Muscle layer of colon (tissue), 2 donors: ENCODE results near the gene LEMD2.
A peak's percentile ranks its signal among the peaks of the same experiment; 100 is the strongest.

ENCODE experiments used
- H3K27ac ChIP-seq: one replicate; pipeline ENCODE4 v1.7.0; 2013; ENCODE audit warnings: low read depth, mild to moderate bottlenecking, low read length, moderate library complexity
- H3K27me3 ChIP-seq, 2 donors: one replicate each; pipeline ENCODE4 v1.7.0; 2013; ENCODE audit warnings: low read length in 2 of 2, mild to moderate bottlenecking in 2 of 2; ENCODE audit not compliant: insufficient read depth in 2 of 2, control insufficient read depth in 1 of 2
- H3K36me3 ChIP-seq: one replicate; pipeline ENCODE4 v1.7.0; 2013; ENCODE audit warnings: mild to moderate bottlenecking, low read length; ENCODE audit not compliant: insufficient read depth
- H3K4me1 ChIP-seq: one replicate; pipeline ENCODE4 v1.7.0; 2013; ENCODE audit warnings: mild to moderate bottlenecking, low read length; ENCODE audit not compliant: insufficient read depth
- H3K4me3 ChIP-seq, 2 donors: one replicate each; pipeline ENCODE4 v1.7.0; 2013; ENCODE audit warnings: low read length in 2 of 2, low read depth in 1 of 2, mild to moderate bottlenecking in 1 of 2, moderate library complexity in 1 of 2
- H3K9ac ChIP-seq: one replicate; pipeline ENCODE4 v1.7.0; 2013; ENCODE audit warnings: low read length
- H3K9me3 ChIP-seq: one replicate; pipeline ENCODE4 v1.7.0; 2013; ENCODE audit warnings: mild to moderate bottlenecking, low read length
- donor health status: abdominal sarcoma.
- donor health status: Adenocarcinoma of cecum.

The LEMD2 gene

GRCh38 chr6:33787954-33788693, 806 bp downstream of the LEMD2 start:
- Histone ChIP-seq H3K27me3 (no peaks in the 10 kb centered on the region), H3K36me3 (peaks cover 26% of the 10 kb centered on the region), H3K27ac (peak overlapping the region; percentile 94), H3K9me3 (no peaks in the 10 kb centered on the region), H3K9ac (peak overlapping the region; percentile 89), H3K4me3 (peak overlapping the region; percentile 60 to 88), H3K4me1 (peaks cover 39% of the 10 kb centered on the region)

- H3K36me3 ChIP-seq, result peaks cover 33% of the 10 kb centered on the region
- H3K27ac ChIP-seq, result peak overlapping the region; percentile 94
- H3K27me3 ChIP-seq, result no peaks in the 10 kb centered on the region
- H3K9me3 ChIP-seq, result no peaks in the 10 kb centered on the region
- peak overlapping the region; percentile 89 for H3K9ac ChIP-seq
- peaks cover 39% of the 10 kb centered on the region for H3K4me1 ChIP-seq
- peak overlapping the region; percentile 60 to 88 for H3K4me3 ChIP-seq
Measured at GRCh38 chr6:33787346-33787953, 1.5 kb downstream of the LEMD2 start.

- H3K9me3 ChIP-seq, result no peaks in the 10 kb centered on the region
- peaks cover 40% of the 10 kb centered on the region for H3K36me3 ChIP-seq
- peaks cover 39% of the 10 kb centered on the region for H3K4me1 ChIP-seq
- H3K4me3 ChIP-seq, result no peak overlapping the region
- no peak overlapping the region for H3K27ac ChIP-seq
- no peaks in the 10 kb centered on the region for H3K27me3 ChIP-seq
- H3K9ac ChIP-seq, result peak overlapping the region; percentile 89
Measured at GRCh38 chr6:33786736-33787135, 2.2 kb downstream of the LEMD2 start.

- no peaks in the 10 kb centered on the region for H3K9me3 ChIP-seq
- H3K27me3 ChIP-seq, result no peaks in the 10 kb centered on the region
- H3K36me3 ChIP-seq, result peaks cover 45% of the 10 kb centered on the region
- no peak overlapping the region for H3K4me3 ChIP-seq
- H3K4me1 ChIP-seq, result peaks cover 39% of the 10 kb centered on the region
- peak overlapping the region; percentile 89 for H3K9ac ChIP-seq
- peak overlapping the region; percentile 17 for H3K27ac ChIP-seq
Measured at GRCh38 chr6:33785778-33786177, 3.2 kb downstream of the LEMD2 start.

- Histone ChIP-seq H3K9me3 (no peaks in the 10 kb centered on the region), H3K4me3 (no peak overlapping the region), H3K27me3 (no peaks in the 10 kb centered on the region), H3K4me1 (peaks cover 39% of the 10 kb centered on the region), H3K27ac (no peak overlapping the region), H3K36me3 (peaks cover 55% of the 10 kb centered on the region), H3K9ac (no peak overlapping the region)
Measured at GRCh38 chr6:33784787-33785186, 4.1 kb downstream of the LEMD2 start.

GRCh38 chr6:33783781-33784520, 5.0 kb downstream of the LEMD2 start:
- Histone ChIP-seq H3K27me3 (no peaks in the 10 kb centered on the region), H3K4me1 (peaks cover 34% of the 10 kb centered on the region), H3K36me3 (peaks cover 64% of the 10 kb centered on the region), H3K9ac (no peak overlapping the region), H3K9me3 (no peaks in the 10 kb centered on the region), H3K27ac (no peak overlapping the region), H3K4me3 (no peak overlapping the region)

- peaks cover 29% of the 10 kb centered on the region for H3K4me1 ChIP-seq
- no peaks in the 10 kb centered on the region for H3K9me3 ChIP-seq
- no peaks in the 10 kb centered on the region for H3K27me3 ChIP-seq
- H3K9ac ChIP-seq, result no peak overlapping the region
- no peak overlapping the region for H3K4me3 ChIP-seq
- peaks cover 78% of the 10 kb centered on the region for H3K36me3 ChIP-seq
- H3K27ac ChIP-seq, result no peak overlapping the region
Measured at GRCh38 chr6:33782561-33782960, 6.4 kb downstream of the LEMD2 start.

GRCh38 chr6:33781131-33781975, 7.6 kb downstream of the LEMD2 start:
- H3K27ac ChIP-seq, result no peak overlapping the region
- no peaks in the 10 kb centered on the region for H3K9me3 ChIP-seq
- H3K27me3 ChIP-seq, result no peaks in the 10 kb centered on the region
- H3K4me3 ChIP-seq, result no peak overlapping the region
- H3K4me1 ChIP-seq, result peaks cover 17% of the 10 kb centered on the region
- peaks cover 87% of the 10 kb centered on the region for H3K36me3 ChIP-seq
- H3K9ac ChIP-seq, result no peak overlapping the region

GRCh38 chr6:33779895-33780294, 9.0 kb downstream of the LEMD2 start:
- Histone ChIP-seq H3K27me3 (no peaks in the 10 kb centered on the region), H3K36me3 (peaks cover 89% of the 10 kb centered on the region)

GRCh38 chr6:33779290-33779689, 9.6 kb downstream of the LEMD2 start:
- no peaks in the 10 kb centered on the region for H3K27me3 ChIP-seq

More at GRCh38 chr6:33779895-33780294, 9.0 kb downstream of the LEMD2 start:
- no peak overlapping the region for H3K4me3 ChIP-seq
- H3K9ac ChIP-seq, result no peak overlapping the region
- no peak overlapping the region for H3K27ac ChIP-seq
- H3K4me1 ChIP-seq, result peaks cover 3% of the 10 kb centered on the region
- H3K9me3 ChIP-seq, result no peaks in the 10 kb centered on the region

More at GRCh38 chr6:33779290-33779689, 9.6 kb downstream of the LEMD2 start:
- no peaks in the 10 kb centered on the region for H3K4me1 ChIP-seq
- no peak overlapping the region for H3K4me3 ChIP-seq
- no peaks in the 10 kb centered on the region for H3K9me3 ChIP-seq
- no peak overlapping the region for H3K9ac ChIP-seq
- no peak overlapping the region for H3K27ac ChIP-seq
- H3K36me3 ChIP-seq, result peaks cover 95% of the 10 kb centered on the region
